ENCODE measurements around the gene EFS.

EFS gene

GRCh38 chr14:23399136-23399535, 34.2 kb upstream of the EFS start:
- no peak for TF ChIP-seq TAF1 (IDR thresholded peaks at IDR 0.05; ENCODE audit: borderline replicate concordance, insufficient read depth, low read length)
- TF ChIP-seq FOXP2 (optimal IDR thresholded peaks at IDR 0.05; ENCODE audit: borderline replicate concordance, extremely low read depth, extremely low read length, insufficient read depth), result no peak
- no peak for TF ChIP-seq POLR2AphosphoS5 (IDR thresholded peaks at IDR 0.05; ENCODE audit: low read depth, low read length)
- TF ChIP-seq, protein P1, sequence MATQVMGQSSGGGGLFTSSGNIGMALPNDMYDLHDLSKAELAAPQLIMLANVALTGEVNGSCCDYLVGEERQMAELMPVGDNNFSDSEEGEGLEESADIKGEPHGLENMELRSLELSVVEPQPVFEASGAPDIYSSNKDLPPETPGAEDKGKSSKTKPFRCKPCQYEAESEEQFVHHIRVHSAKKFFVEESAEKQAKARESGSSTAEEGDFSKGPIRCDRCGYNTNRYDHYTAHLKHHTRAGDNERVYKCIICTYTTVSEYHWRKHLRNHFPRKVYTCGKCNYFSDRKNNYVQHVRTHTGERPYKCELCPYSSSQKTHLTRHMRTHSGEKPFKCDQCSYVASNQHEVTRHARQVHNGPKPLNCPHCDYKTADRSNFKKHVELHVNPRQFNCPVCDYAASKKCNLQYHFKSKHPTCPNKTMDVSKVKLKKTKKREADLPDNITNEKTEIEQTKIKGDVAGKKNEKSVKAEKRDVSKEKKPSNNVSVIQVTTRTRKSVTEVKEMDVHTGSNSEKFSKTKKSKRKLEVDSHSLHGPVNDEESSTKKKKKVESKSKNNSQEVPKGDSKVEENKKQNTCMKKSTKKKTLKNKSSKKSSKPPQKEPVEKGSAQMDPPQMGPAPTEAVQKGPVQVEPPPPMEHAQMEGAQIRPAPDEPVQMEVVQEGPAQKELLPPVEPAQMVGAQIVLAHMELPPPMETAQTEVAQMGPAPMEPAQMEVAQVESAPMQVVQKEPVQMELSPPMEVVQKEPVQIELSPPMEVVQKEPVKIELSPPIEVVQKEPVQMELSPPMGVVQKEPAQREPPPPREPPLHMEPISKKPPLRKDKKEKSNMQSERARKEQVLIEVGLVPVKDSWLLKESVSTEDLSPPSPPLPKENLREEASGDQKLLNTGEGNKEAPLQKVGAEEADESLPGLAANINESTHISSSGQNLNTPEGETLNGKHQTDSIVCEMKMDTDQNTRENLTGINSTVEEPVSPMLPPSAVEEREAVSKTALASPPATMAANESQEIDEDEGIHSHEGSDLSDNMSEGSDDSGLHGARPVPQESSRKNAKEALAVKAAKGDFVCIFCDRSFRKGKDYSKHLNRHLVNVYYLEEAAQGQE (IDR thresholded peaks at IDR 0.05; ENCODE audit: insufficient read depth in 1 of 2, low read depth in 2 of 2, low read length in 2 of 2), result no peak
- no peak for TF ChIP-seq SIN3A (IDR thresholded peaks at IDR 0.05; ENCODE audit: borderline replicate concordance, insufficient read depth, low read length)

DNA sequence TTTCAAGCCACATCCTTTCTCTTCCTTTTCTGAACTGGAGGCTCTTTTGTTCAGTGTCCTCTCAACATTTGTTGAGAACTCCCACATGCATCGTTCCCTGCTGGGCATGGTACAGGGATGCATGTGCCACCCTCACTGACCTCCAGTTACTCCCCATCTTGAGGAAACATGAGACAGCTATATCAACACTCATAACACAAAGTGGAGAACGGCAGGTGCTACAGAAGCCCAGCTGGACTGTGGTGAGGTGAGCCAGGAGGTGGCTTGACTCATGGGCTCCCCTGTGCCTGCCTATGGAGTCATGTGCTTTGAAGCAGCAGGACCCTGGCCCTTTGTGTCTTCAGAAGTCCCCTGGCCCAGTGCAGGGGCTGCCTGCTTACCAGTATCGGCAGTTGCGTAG, 33.4 kb upstream of the EFS start:
- TF ChIP-seq FOXP2 (optimal IDR thresholded peaks at IDR 0.05; ENCODE audit: borderline replicate concordance, extremely low read depth, extremely low read length, insufficient read depth) (no peak), SIN3A (IDR thresholded peaks at IDR 0.05; ENCODE audit: borderline replicate concordance, insufficient read depth, low read length) (no peak), TAF1 (IDR thresholded peaks at IDR 0.05; ENCODE audit: borderline replicate concordance, insufficient read depth, low read length) (no peak), POLR2AphosphoS5 (IDR thresholded peaks at IDR 0.05; ENCODE audit: low read depth, low read length) (no peak)
- TF ChIP-seq, protein P1 (IDR thresholded peaks at IDR 0.05; ENCODE audit: insufficient read depth in 1 of 2, low read depth in 2 of 2, low read length in 2 of 2), result no peak

- TF ChIP-seq TAF1 (IDR thresholded peaks at IDR 0.05; ENCODE audit: borderline replicate concordance, insufficient read depth, low read length) (no peak), POLR2AphosphoS5 (IDR thresholded peaks at IDR 0.05; ENCODE audit: low read depth, low read length) (no peak), SIN3A (IDR thresholded peaks at IDR 0.05; ENCODE audit: borderline replicate concordance, insufficient read depth, low read length) (no peak), FOXP2 (optimal IDR thresholded peaks at IDR 0.05; ENCODE audit: borderline replicate concordance, extremely low read depth, extremely low read length, insufficient read depth) (no peak)
- TF ChIP-seq, protein P1 (IDR thresholded peaks at IDR 0.05; ENCODE audit: insufficient read depth in 1 of 2, low read depth in 2 of 2, low read length in 2 of 2), result no peak
Observed at GRCh38 chr14:23396781-23397407, 31.9 kb upstream of the EFS start.

DNA sequence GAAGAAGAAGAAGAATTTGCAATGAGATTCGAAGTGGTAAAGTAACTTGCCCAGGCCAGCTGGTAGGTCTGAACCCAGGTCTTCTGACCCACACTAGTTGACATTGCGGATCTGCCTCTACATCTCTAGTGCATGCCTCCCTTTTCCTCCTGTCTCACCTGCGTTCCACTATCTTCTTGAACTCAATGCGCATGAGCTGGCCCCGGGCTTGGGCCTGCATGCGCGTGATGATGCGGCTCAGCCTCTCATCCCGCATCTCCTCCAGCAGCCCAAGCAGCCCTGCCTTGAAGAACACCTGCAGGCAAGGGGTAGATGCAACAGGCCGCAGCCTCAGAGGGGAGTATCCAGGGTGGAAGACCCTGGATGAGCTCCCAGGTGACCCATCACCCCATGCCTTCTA, 31.2 kb upstream of the EFS start:
- TF ChIP-seq POLR2AphosphoS5 (IDR thresholded peaks at IDR 0.05; ENCODE audit: low read depth, low read length) (no peak), FOXP2 (optimal IDR thresholded peaks at IDR 0.05; ENCODE audit: borderline replicate concordance, extremely low read depth, extremely low read length, insufficient read depth) (no peak)
- TF ChIP-seq, protein P1 (IDR thresholded peaks at IDR 0.05; ENCODE audit: insufficient read depth in 1 of 2, low read depth in 2 of 2, low read length in 2 of 2), result no peak

- no peak for TF ChIP-seq SIN3A (IDR thresholded peaks at IDR 0.05; ENCODE audit: borderline replicate concordance, insufficient read depth, low read length)
Observed at GRCh38 chr14:23392613-23393012, 27.6 kb upstream of the EFS start.
